ENCODE measurements around the gene APLP2.
"Not testable (repeated sequence)": the region's sequence is repeated elsewhere in the genome, so short reads cannot be mapped to it uniquely, and the experiment has no call there.

APLP2 gene

DNA sequence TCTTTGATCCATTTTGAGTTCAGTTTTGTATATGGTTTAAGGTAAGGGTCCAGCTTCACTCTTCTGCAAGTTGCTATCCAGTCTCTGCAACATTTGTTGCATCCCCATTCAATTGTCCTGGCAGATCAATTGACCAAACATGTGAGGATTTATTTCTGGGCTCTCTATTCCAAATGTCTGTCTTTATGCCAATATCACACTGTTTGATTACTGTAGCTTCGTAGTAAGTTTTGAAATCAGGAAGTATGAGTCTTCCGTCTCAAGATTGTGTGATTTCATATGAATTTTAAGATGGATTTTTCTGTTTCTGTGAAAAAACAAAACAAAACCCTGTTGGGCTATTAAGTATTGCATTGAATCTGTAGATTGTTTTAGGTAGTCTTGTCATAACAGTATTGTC is 17.0 kb downstream of the APLP2 start:
- TF ChIP-seq, protein P1, sequence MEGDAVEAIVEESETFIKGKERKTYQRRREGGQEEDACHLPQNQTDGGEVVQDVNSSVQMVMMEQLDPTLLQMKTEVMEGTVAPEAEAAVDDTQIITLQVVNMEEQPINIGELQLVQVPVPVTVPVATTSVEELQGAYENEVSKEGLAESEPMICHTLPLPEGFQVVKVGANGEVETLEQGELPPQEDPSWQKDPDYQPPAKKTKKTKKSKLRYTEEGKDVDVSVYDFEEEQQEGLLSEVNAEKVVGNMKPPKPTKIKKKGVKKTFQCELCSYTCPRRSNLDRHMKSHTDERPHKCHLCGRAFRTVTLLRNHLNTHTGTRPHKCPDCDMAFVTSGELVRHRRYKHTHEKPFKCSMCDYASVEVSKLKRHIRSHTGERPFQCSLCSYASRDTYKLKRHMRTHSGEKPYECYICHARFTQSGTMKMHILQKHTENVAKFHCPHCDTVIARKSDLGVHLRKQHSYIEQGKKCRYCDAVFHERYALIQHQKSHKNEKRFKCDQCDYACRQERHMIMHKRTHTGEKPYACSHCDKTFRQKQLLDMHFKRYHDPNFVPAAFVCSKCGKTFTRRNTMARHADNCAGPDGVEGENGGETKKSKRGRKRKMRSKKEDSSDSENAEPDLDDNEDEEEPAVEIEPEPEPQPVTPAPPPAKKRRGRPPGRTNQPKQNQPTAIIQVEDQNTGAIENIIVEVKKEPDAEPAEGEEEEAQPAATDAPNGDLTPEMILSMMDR (IDR thresholded peaks at IDR 0.05): no peak
- Histone ChIP-seq H3K36me3 (peaks cover 6% of the 10 kb centered on the region), H3K27ac (peak overlapping the region; percentile 33), H3K4me3 (ENCODE audit: low read depth in 1 of 2, low read length in 1 of 2) (no peak overlapping the region), H3K9me3 (no peaks in the 10 kb centered on the region), H3K4me1 (ENCODE audit: control insufficient read depth in 1 of 2, insufficient read depth in 1 of 2, low read depth in 1 of 2, low read length in 1 of 2) (peaks cover 15 to 19% of the 10 kb centered on the region in 2 experiments), H3K27me3 (no peaks in the 10 kb centered on the region)

DNA sequence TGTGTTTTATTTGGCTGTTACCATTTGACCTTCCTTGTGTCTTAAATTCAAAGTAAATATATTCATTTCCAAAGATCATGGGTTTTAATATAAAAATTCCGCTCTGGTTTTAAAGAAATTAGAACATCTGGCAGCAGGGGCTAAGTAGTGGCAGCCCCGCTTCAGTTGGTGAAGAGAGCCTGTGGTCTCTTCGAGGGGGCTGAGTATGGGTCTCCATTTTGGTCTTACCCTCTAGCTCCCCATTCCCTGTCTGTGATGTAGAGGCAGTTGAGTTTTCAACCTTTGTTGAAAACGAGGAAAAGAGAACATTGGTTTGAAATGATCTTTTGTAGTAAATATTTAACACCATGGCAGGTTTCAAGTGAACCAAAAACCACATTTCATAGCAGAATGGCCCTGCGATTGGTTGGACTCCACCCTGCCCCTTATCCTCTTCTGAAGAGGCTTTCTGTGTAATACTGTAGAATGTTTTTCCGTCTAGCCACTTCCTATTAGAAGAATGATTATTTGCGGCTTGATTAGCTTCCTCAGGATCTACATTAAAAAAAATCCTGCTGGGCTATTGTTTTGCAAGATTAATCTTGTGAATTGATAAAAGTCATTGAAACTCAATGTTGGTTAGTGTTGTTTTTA is 17.7 kb downstream of the APLP2 start:
- no peaks in the 10 kb centered on the region for H3K27me3 ChIP-seq
- H3K4me1 ChIP-seq (ENCODE audit: control insufficient read depth in 1 of 2, insufficient read depth in 1 of 2, low read depth in 1 of 2, low read length in 1 of 2): peaks cover 15 to 19% of the 10 kb centered on the region in 2 experiments
- TF ChIP-seq, protein P1 (IDR thresholded peaks at IDR 0.05): no peak
- no peaks in the 10 kb centered on the region for H3K9me3 ChIP-seq
- H3K36me3 ChIP-seq: peaks cover 2% of the 10 kb centered on the region
- no peak overlapping the region for H3K4me3 ChIP-seq (ENCODE audit: low read depth in 1 of 2, low read length in 1 of 2)
- no peak overlapping the region for H3K27ac ChIP-seq

DNA sequence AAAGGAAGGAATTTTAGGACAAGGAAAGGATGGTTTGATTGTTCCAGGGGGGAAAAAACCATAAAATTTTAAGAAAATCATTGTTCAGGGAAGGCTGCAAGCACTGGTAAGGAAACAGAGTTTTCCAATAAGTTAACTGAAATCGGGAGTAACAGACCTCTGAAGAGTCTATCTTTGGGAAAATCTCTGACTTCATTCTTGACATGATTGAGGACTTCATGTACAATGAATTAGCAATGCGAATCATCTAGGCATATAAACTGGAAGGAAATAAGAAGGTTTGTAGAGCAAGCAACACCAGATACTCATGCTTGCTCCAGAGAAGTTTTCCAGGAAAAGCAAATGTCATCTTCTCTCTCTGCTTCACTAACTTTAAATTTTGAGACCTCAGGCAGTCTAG is 18.5 kb downstream of the APLP2 start:
- TF ChIP-seq, protein P1 (IDR thresholded peaks at IDR 0.05): no peak
- Histone ChIP-seq H3K27ac (no peak overlapping the region), H3K4me1 (ENCODE audit: control insufficient read depth in 1 of 2, insufficient read depth in 1 of 2, low read depth in 1 of 2, low read length in 1 of 2) (peaks cover 15 to 19% of the 10 kb centered on the region in 2 experiments)

DNA sequence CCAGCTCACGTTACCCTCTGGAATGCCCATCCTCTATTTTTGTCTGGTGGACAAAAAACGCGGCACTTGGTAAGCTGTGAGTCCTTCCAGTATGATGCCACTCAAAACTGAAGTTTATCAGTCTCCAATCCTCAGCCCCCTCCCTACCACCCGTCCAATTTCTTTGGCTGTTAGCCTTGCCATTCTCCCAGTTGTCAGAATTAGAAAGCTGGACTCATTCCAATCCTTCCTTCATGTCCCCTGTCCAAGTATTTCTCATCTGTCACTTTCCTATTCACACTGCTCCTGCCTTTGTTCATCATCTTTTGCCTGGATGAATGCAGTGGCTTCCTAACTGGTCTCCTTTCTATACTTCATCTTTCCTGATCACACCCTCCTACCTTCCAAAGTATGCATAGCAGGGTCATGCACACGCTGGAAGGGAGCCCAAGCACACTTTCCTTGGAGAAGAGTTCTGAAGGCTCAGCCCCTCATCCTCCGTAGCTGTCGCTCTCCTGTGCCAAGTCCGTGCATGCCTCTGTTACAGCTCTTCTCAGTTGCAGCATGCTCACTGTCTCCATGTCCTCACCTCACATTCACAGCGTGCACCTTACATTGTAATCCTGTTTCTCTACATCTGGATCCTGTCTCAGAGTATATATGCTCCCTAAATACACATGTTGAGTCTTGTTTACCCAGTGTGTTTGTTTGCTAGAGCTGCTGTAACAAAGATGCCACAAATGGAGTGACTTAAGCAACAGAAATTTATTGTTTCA is 19.4 kb downstream of the APLP2 start:
- TF ChIP-seq, protein P1 (IDR thresholded peaks at IDR 0.05): no peak
- Histone ChIP-seq H3K9me3 (no peaks in the 10 kb centered on the region), H3K36me3 (no peaks in the 10 kb centered on the region), H3K27ac (no peak overlapping the region), H3K4me1 (ENCODE audit: control insufficient read depth in 1 of 2, insufficient read depth in 1 of 2, low read depth in 1 of 2, low read length in 1 of 2) (peaks cover 15 to 21% of the 10 kb centered on the region in 2 experiments), H3K27me3 (no peaks in the 10 kb centered on the region), H3K4me3 (ENCODE audit: low read depth in 1 of 2, low read length in 1 of 2) (no peak overlapping the region)

More for the DNA sequence above, 18.5 kb downstream of the APLP2 start:
- Histone ChIP-seq H3K36me3 (no peaks in the 10 kb centered on the region), H3K4me3 (ENCODE audit: low read depth in 1 of 2, low read length in 1 of 2) (no peak overlapping the region), H3K9me3 (no peaks in the 10 kb centered on the region), H3K27me3 (no peaks in the 10 kb centered on the region)

DNA sequence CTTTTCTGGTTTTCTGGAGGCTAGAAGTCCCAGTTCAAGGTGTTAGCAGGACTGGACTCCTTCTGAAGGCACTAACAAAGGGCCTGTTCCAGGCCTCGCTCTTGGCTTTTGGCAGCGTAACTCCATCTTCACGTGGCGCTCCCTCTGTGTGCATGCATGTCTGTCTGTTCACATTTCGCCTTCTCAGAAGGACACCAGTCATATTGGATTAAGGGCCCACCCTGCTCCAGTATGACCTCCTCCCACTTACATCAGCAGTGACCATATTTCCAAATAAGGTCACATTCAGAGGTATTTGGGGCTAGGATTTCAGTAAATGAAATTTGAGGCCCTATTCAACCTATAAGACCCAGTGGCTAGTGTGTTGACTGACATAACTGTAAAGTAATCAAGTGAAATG is 20.0 kb downstream of the APLP2 start:
- no peaks in the 10 kb centered on the region for H3K9me3 ChIP-seq
- no peaks in the 10 kb centered on the region for H3K36me3 ChIP-seq
- TF ChIP-seq, protein P1 (IDR thresholded peaks at IDR 0.05): no peak
- no peak overlapping the region for H3K27ac ChIP-seq
- no peaks in the 10 kb centered on the region for H3K27me3 ChIP-seq
- peaks cover 21 to 27% of the 10 kb centered on the region in 2 experiments for H3K4me1 ChIP-seq (ENCODE audit: control insufficient read depth in 1 of 2, insufficient read depth in 1 of 2, low read depth in 1 of 2, low read length in 1 of 2)
- H3K4me3 ChIP-seq (ENCODE audit: low read depth in 1 of 2, low read length in 1 of 2): no peak overlapping the region

DNA sequence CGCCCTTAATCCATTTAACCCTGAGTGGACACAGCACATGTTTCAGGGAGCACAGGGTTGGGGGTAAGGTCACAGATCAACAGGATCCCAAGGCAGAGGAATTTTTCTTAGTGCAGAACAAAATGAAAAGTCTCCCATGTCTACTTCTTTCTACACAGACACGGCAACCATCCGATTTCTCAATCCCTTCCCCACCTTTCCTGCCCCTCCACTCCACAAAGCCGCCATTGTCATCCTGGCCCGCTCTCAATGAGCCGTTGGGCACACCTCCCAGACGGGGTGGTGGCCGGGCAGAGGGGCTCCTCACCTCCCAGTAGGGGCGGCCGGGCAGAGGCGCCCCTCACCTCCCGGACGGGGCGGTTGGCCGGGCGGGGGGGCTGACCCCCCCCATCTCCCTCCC is 20.8 kb downstream of the APLP2 start:
- H3K27ac ChIP-seq, H3K27me3 ChIP-seq: not testable (repeated sequence)
- H3K4me1 ChIP-seq (ENCODE audit: control insufficient read depth in 1 of 2, insufficient read depth in 1 of 2, low read depth in 1 of 2, low read length in 1 of 2): peaks cover 29 to 35% of the 10 kb centered on the region in 2 experiments

DNA sequence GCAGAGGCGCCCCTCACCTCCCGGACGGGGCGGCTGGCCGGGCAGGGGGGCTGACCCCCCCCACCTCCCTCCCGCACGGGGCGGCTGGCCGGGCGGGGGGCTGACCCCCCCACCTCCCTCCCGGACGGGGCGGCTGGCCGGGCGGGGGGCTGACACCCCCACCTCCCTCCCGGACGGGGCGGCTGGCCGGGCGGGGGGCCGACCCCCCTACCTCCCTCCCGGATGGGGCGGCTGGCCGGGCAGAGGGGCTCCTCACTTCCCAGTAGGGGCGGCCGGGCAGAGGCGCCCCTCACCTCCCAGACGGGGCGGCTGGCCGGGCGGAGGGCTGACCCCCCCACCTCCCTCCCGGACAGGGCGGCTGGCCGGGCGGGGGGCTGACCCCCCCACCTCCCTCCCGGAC is 21.5 kb downstream of the APLP2 start:
- not testable (repeated sequence) for H3K9me3 ChIP-seq; H3K4me3 ChIP-seq (ENCODE audit: low read depth in 1 of 2, low read length in 1 of 2); H3K27ac ChIP-seq; H3K36me3 ChIP-seq; H3K27me3 ChIP-seq
- H3K4me1 ChIP-seq (ENCODE audit: control insufficient read depth in 1 of 2, insufficient read depth in 1 of 2, low read depth in 1 of 2, low read length in 1 of 2): peaks cover 33 to 38% of the 10 kb centered on the region in 2 experiments

More for the DNA sequence above, 20.8 kb downstream of the APLP2 start:
- H3K9me3 ChIP-seq; H3K4me3 ChIP-seq (ENCODE audit: low read depth in 1 of 2, low read length in 1 of 2); H3K36me3 ChIP-seq: not testable (repeated sequence)

Measured in neutrophil (primary cell).